RKO (cell line): Measurements from ENCODE around the gene NUP214.

ENCODE experiments used
- DNase-seq: peaks from one replicate; pipeline ENCODE4 v3.0.0-alpha.2; 2016; ENCODE audit warnings: low spot score

Gene NUP214

GRCh38 chr9:131125288-131126058 is at the start of gene NUP214:
TSS of gene NUP214 (plus strand) at chr9:131125586. CDS start at chr9:131125705, 119 bp downstream.
- DNase-seq, result peak; percentile 100

GRCh38 chr9:131076347-131077195 is 48.8 kb upstream of the NUP214 start:
- no peak for DNase-seq

GRCh38 chr9:131078427-131079366 is 46.7 kb upstream of the NUP214 start:
- no peak for DNase-seq

- DNase-seq, result no peak
These were observed 44.8 kb upstream of the NUP214 start for GRCh38 chr9:131080589-131080988.

GRCh38 chr9:131081868-131082267 is 43.5 kb upstream of the NUP214 start:
- DNase-seq, result no peak

- no peak for DNase-seq
These were observed 42.4 kb upstream of the NUP214 start for GRCh38 chr9:131082774-131083512.

- no peak for DNase-seq
These were observed 40.6 kb upstream of the NUP214 start for GRCh38 chr9:131084661-131085369.

GRCh38 chr9:131085370-131086122 is 39.8 kb upstream of the NUP214 start:
- DNase-seq, result no peak

- DNase-seq, result no peak
These were observed 38.0 kb upstream of the NUP214 start for GRCh38 chr9:131087354-131087893.

- no peak for DNase-seq
These were observed 35.2 kb upstream of the NUP214 start for GRCh38 chr9:131090025-131090787.

- no peak for DNase-seq
These were observed 33.9 kb upstream of the NUP214 start for GRCh38 chr9:131091352-131091992.

- no peak for DNase-seq
These were observed 33.4 kb upstream of the NUP214 start for GRCh38 chr9:131092030-131092429.

GRCh38 chr9:131092548-131093440 is 32.6 kb upstream of the NUP214 start:
- no peak for DNase-seq

GRCh38 chr9:131094015-131094414 is 31.4 kb upstream of the NUP214 start:
- no peak for DNase-seq

GRCh38 chr9:131094622-131095021 is 30.8 kb upstream of the NUP214 start:
- peak; percentile 43 for DNase-seq

GRCh38 chr9:131095666-131096268 is 29.6 kb upstream of the NUP214 start:
- no peak for DNase-seq
